ENCODE results near the gene MED9. TPM values are rescaled to one million over a fixed set of nuclear protein-coding genes. Genes with fewer than 3 reads are reported as not detected.

Gene MED9
- total RNA-seq, 1 experiment from 2014 or later: 8.1 TPM

- Mint-ChIP-seq H3K27me3 (ENCODE audit: insufficient read depth, unreplicated experiment) (no peaks in the 10 kb centered on the region), H3K9me3 (ENCODE audit: unreplicated experiment) (no peaks in the 10 kb centered on the region), H3K27ac (ENCODE audit: low read depth, unreplicated experiment) (no peak overlapping the region), H3K4me1 (ENCODE audit: insufficient read depth, unreplicated experiment) (no peaks in the 10 kb centered on the region), H3K36me3 (ENCODE audit: insufficient read depth, unreplicated experiment) (no peaks in the 10 kb centered on the region), H3K4me3 (ENCODE audit: unreplicated experiment) (no peak overlapping the region)
- intact Hi-C loops (cut with micrococcal nuclease): no loop called here
- ChIA-PET CTCF (interaction anchor here (0.8 to 1.1 kb wide), 2 partner anchors 10 to 30 kb away, joined by 3 read pairs; partner anchors contain the start of gene RASD1), POLR2A (no interaction called here)
- BruUV-seq (replicated peaks): no TSS peak
- no peak for DNase-seq (ENCODE audit: unreplicated experiment)
- TF ChIP-seq CTCF (IDR thresholded peaks at IDR 0.05; ENCODE audit: unreplicated experiment): no peak
Observed at GRCh38 chr17:17526369-17526768, 49.6 kb downstream of the MED9 start.

GRCh38 chr17:17527534-17527933 lies 50.7 kb downstream of the MED9 start:
- DNase-seq (ENCODE audit: unreplicated experiment): no peak
- Mint-ChIP-seq H3K4me3 (ENCODE audit: unreplicated experiment) (no peak overlapping the region), H3K27me3 (ENCODE audit: insufficient read depth, unreplicated experiment) (no peaks in the 10 kb centered on the region), H3K27ac (ENCODE audit: low read depth, unreplicated experiment) (no peak overlapping the region), H3K9me3 (ENCODE audit: unreplicated experiment) (no peaks in the 10 kb centered on the region), H3K36me3 (ENCODE audit: insufficient read depth, unreplicated experiment) (no peaks in the 10 kb centered on the region), H3K4me1 (ENCODE audit: insufficient read depth, unreplicated experiment) (no peaks in the 10 kb centered on the region)
- TF ChIP-seq CTCF (IDR thresholded peaks at IDR 0.05; ENCODE audit: unreplicated experiment): no peak
- BruUV-seq (replicated peaks): no TSS peak
- intact Hi-C loops (cut with micrococcal nuclease): no loop called here
- ChIA-PET CTCF (no interaction called here), POLR2A (no interaction called here)

GRCh38 chr17:17527956-17528500 lies 51.2 kb downstream of the MED9 start:
- no peak overlapping the region for H3K27ac Mint-ChIP-seq (ENCODE audit: low read depth, unreplicated experiment)
- intact Hi-C loops (cut with micrococcal nuclease): no loop called here
- H3K36me3 Mint-ChIP-seq (ENCODE audit: insufficient read depth, unreplicated experiment): no peaks in the 10 kb centered on the region
- POLR2A ChIA-PET: no interaction called here
- DNase-seq (ENCODE audit: unreplicated experiment): no peak
- H3K27me3 Mint-ChIP-seq (ENCODE audit: insufficient read depth, unreplicated experiment): no peaks in the 10 kb centered on the region
- CTCF ChIA-PET: no interaction called here
- no peak overlapping the region for H3K4me3 Mint-ChIP-seq (ENCODE audit: unreplicated experiment)
- no peak for TF ChIP-seq CTCF (IDR thresholded peaks at IDR 0.05; ENCODE audit: unreplicated experiment)
- no TSS peak for BruUV-seq (replicated peaks)
- H3K9me3 Mint-ChIP-seq (ENCODE audit: unreplicated experiment): no peaks in the 10 kb centered on the region
- H3K4me1 Mint-ChIP-seq (ENCODE audit: insufficient read depth, unreplicated experiment): no peaks in the 10 kb centered on the region

- H3K27me3 Mint-ChIP-seq (ENCODE audit: insufficient read depth, unreplicated experiment): no peaks in the 10 kb centered on the region
- BruUV-seq (replicated peaks): no TSS peak
- CTCF ChIA-PET: no interaction called here
- intact Hi-C loops (cut with micrococcal nuclease): no loop called here
- no peak for DNase-seq (ENCODE audit: unreplicated experiment)
- no peaks in the 10 kb centered on the region for H3K9me3 Mint-ChIP-seq (ENCODE audit: unreplicated experiment)
- no peaks in the 10 kb centered on the region for H3K36me3 Mint-ChIP-seq (ENCODE audit: insufficient read depth, unreplicated experiment)
- no peaks in the 10 kb centered on the region for H3K4me1 Mint-ChIP-seq (ENCODE audit: insufficient read depth, unreplicated experiment)
- POLR2A ChIA-PET: interaction anchor here (0.6 kb wide), 1 partner anchor 137 kb away, joined by 4 read pairs; no protein-coding TSS in a partner anchor
- TF ChIP-seq CTCF (IDR thresholded peaks at IDR 0.05; ENCODE audit: unreplicated experiment): no peak
- no peak overlapping the region for H3K4me3 Mint-ChIP-seq (ENCODE audit: unreplicated experiment)
- H3K27ac Mint-ChIP-seq (ENCODE audit: low read depth, unreplicated experiment): no peak overlapping the region
Observed at GRCh38 chr17:17528696-17529652, 52.2 kb downstream of the MED9 start.
